HG02885 (cell line): ENCODE results near the gene PBX3.

Source experiments
- ATAC-seq: cut with Tn5 transposase; IDR thresholded peaks from one replicate; pipeline ENCODE4 v1.9.1; 2021; ENCODE audit warnings: mild to moderate bottlenecking; ENCODE audit not compliant: unreplicated experiment, poor library complexity

Gene PBX3

DNA sequence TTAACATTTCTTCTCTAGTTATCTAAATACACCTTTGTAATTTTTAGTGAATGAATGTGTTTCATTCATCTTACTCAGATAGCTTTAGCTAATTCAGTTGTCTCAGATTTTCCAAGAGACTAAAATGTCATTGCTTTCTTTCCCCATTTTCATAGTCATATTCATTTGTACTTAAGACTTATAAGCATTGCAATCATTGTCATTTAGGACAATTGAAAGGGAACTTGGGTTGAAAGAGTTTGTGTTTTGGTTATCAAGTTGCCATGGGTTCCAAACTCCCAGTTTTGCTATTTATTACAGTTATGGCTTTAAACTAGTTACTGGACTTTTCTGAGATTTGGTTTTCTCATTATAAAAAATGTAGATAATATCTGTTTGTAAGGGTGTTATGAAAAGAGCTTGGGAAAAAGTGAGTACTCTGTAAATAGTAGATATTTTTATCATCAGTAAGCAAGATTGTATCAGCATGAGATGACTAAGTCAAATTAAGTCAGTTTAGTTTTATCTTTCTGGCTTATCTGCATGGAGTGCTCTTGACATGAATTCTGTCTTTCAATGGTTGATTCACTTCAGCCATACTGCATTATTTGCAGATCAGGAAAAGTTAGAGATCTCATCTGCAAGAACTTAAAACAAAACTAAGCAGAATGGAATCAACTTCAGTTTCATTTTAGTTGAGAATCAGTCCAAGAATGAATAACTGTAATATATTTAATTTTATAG, 107.5 kb downstream of the PBX3 start:
- ATAC-seq = no peak

DNA sequence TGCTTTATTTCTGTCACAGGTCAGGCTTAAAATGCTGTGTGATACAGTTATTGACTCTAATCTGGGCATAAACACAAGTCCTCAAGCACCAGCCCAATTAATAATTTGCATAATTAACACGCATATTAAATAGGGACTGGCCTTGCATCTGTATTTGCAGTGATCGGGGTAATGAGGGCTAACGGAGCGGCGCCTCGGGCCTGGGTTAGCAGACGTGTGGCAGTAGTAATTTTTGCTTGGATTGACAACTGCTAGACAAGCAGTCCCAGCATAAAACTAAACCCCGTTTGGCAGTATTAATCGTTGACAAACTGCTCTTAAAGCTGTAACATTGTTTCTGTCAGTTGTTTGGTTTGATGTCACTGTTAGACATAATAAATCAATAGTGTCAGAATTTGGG, 109.2 kb downstream of the PBX3 start:
- ATAC-seq = no peak

DNA sequence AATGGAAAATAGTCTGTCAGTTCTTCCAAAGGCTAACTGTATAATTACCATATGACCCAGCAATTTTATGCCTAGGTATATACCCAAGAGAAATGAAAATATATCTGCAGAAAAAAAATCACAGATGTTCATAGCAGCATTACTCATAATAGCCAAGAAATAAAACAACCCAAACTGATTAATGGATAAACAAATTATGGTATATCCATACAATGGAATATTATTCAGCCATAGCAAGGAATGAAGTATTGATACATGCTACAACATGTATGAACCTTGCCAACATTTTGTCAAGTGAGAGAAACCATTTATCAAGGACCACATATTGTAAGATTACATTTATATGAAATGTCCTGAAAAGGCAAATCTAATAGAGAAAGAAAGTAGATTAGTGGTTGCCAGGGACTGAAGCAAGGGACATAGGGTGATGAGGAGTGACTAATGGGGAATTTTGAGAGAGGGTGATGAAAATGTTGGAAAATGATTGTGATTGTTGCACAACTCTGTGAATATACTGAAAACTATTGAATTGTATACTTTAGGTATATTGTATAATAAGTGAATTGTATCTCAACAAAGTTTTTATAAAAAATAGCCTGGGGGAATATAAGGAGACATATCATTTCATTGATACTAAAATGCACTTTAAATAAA, 114.4 kb downstream of the PBX3 start:
- ATAC-seq = no peak

DNA sequence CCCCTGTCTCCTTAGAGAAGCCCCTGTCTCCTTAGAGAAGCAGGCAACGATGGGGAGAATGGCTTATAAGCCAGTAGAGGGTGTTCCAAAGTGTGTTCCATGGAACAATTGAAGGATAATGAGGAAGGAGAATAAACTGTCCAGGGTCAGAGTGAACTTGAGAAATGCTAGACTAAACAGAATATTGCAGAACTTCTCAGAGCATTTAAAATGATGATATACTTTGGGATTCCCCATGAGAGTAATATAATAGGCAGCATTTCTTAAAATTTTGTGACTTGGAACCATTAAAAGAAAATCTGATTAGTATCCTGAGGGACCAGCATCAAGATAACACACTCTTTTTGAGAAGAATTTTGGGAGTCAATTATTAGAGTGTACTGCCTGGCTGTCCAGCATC, 116.8 kb downstream of the PBX3 start:
- no peak for ATAC-seq

DNA sequence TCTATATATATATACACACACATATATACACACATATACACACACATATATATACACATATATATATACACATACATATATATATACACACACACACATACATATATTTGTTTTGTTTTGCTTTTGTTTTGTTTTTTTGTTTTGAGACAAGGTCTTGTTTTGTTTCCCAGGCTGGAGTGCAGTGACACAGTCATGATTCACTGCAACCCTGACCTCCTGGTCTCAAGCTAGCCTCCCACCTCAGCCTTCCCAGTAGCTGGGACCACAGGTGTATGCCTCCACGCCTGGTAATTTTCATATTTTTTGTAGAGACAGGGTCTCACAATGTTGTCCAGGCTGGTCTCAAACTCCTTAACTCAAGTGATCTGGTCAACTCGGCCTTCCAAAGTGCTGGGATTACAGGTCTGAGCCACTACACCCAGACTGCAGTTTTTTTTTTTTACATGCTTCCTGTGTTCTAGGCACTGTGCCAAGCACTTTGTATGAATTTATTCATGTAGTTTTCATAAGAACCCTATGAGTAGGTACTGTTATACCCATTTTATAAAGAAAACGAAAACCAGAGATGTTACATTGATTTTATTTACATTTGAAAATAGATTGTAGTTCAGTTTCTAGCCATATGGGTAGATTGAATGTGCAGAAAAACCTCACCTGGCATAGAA, 120.7 kb downstream of the PBX3 start:
- ATAC-seq = no peak

DNA sequence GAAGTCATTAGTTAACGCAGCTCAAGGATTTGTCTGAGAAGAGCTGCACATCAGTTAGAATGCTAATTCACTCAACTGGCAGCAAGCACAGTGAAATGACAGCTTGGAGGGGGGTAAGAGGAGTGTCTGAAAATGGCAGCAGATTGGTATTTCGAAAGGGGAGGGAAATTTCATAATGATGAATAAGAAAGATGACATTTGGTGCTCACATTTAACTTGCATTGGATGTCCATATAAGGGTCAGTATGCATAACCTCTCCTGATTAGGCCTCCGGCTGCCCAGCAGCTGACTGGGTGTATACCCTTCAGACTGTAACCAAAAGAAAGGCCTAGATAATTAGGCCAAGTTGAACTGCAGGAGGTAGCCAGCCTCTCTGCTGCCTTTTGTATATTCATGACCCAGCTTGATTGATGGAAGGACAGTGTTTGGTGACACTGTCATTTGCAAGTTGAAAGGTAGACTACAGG, 131.0 kb downstream of the PBX3 start:
- no peak for ATAC-seq

DNA sequence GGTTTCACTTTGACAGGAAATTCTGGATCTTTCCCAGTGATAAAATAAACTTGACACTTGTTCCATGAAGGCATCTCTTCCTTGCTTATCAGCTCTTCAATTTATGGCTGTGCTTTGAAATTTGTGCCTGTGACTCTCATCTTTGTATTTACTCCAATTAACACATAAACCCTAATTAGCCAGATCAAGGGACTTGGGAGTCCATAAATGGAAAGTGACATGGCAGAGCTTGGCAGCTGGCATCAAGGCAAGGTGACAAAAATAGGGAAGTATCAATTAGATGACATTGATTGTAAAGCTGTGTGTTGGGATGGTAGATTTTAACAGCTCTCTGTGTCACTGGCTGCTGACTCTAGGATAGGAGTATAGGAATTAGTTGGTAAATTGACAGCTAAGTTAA, 133.9 kb downstream of the PBX3 start:
- ATAC-seq = no peak

DNA sequence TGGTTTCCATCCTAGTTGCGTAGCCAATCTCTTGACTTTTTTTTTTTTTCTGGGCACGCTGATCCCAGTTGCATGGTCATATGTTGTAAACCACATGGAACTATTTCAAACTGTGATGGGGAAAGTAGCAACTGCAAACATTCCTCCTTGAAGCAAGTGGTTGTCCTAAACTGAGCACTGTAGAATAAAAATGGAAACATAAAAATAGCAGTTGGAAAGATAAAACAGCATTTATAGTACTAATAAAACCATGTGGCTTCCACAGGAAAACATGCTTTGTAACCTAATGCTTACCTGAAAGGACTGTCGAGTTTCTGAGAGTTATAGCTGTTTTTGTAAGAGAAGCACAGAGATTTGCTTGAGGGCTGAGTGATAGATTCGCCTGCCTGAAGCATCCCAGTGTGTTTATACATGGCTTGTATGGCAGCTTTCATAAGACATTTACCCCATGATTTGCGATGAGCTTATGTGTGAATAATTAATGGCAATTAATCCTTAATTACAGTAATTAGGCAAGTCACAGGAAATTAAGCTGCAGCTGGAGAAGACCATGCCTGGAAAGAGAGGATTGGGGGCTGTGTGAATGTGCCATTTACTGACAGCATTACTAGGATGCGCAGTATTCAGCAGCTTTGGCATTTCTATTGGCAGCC, 136.5 kb downstream of the PBX3 start:
- ATAC-seq = no peak

DNA sequence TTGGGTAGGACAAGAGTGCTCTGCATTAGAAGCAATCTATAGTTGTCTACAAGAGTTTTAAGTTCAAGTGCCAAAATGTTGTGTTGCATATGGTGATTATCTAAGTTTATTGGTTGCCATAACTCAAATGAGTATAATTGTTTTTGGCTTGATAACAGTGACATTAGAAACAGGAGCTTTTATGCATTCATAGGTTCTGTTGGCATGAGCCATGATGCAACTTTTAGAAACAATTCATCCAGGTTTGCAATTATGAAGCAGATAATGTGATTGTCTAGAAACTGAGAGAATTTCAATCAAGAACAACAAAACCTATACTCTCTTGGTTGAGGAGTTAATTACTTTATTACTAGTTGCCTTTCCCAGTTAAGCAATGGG, 137.0 kb downstream of the PBX3 start:
- no peak for ATAC-seq

DNA sequence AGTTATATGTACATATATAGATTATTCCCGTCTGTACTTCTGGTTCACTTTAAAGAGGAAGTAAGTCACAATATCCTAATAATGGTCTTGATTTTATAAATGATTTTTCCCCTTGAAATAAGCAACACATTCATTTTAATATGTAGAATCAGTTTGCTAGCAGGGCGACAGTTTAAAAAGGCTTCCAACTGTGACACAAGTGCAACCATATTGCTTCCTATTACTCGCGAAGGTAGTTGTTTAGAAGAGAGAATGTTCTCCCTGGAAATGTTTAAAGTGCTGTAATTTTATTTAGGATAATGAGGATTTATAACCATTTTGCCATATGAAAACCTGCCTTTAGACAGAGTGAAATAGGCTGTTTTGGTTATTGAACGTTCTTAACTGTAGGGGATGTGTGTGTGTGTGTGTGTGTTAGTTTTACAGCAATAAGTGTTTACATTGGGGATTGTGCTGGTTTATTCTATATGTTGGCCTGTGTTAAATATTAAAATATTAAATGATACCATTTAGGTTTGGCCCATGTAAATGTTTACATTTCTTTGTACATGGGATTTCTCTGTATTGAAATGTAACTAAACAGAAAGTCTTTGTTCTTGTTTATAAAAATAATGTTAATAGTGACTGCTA, 138.3 kb downstream of the PBX3 start:
- no peak for ATAC-seq

DNA sequence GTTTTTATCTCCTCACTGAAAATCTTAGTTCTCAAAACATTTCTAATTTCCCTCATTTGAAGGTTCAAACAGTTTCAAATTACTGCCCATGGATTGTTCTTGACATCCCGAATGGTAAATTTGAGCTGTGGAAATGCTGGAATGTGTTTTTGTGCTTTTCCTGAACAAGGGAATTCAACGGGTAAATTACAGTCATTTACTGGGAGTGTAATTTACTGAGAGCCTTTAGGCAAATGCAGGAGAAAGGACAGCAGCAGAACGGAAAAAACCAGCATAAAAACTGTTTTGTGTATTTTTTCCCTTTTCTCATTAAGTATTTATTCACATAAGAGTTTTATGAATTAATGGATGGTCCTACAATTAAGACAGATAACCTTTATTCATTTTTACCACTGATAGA, 139.2 kb downstream of the PBX3 start:
- ATAC-seq = no peak

DNA sequence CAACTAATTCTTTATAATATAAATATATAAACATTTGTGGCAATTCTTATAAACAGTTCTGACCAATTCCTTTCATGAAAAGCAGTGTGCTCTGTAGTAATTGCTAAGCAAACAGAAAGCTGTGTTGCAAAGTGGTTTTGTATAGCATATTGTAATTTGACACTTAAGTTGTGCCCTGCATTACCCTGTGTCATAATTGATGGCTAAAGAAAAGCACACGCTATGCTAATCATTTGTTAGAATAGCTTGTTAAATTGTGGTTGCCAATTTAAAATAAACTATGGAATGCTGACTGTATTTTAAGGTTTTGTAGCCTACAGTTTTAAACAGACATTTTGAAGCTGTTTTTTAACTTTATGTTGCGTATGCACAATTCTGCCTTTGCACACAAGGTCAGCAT, 140.0 kb downstream of the PBX3 start:
- ATAC-seq = no peak

DNA sequence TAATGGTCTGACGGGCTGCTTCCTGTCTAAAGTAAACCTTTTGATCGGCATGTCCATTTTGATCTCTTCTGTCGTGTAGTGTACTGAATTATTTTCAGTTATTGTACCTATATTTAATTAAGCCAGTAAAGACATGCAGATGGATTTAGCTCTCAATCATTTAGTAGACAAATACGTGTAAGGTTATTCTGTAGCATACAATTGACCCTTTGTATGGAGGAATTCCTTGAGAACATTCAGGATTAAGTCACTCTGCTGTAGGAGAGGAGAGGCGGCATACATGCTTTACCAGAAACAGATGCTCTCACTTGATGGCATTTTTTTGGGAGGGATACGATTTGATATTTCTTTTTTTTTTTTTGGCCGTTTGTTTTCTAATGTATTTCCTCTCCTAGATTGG, 141.0 kb downstream of the PBX3 start:
- ATAC-seq = no peak

DNA sequence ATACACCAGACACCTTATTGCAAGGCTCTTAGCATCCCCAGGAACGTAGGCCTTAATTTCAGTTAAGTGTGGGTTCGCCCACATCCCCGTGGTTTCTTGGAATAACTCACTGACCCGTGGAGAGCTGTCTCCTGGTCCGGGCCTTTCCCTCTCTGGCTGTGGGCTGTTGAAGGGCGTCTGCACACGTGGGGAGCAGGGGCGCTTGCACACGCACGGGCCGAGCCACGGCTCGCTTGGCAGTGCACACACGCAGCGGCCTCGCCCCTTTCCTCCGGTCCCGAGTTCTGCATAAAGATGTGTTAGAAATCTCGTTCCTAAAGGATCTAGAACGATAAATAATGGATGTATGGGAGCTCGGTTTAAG, 141.9 kb downstream of the PBX3 start:
- no peak for ATAC-seq

DNA sequence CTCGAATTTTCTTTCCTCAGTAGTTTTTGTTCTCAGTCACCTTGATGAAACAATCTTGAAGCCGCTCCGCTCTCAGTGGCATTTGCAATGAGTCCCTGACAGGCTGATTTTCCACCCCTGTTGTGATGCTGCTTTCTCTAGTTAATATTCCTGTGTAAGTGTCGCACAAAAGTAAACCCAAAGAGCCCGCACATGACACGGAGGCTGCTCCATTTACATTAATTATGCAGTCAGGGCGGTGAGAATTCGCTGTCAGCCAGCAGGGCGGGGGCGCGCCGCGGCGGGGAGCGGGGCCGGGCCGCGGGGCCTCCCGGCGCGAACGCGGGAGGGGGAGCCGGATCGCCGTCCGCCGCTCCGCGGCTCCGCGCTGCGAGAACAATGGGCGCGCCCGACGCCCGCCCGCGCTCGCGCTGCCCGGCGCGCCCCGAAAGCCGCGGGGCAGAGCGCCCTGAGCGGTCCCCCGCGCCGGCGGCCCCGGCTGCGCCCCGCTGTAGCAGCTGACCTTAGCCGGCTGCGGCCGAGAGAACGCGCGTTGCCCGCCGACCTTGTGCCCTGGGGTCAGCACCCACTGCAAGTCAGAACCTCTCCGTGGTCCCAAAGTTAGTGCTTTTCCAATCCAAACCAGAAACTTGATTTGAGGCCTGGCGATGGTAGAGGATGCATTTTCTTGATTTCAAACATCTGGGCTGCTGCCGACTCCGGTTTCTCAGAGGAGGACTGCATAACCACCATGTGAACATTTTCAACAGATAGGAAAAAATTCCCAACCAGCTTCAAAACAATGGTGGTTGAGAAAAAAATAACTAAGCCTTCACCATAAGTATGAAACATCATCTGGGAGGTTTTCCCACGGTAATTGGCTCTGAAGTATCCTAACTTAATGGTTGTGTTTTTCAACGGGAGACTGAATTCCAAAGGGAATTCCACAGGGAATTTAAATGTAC, 142.6 kb downstream of the PBX3 start:
- no peak for ATAC-seq

DNA sequence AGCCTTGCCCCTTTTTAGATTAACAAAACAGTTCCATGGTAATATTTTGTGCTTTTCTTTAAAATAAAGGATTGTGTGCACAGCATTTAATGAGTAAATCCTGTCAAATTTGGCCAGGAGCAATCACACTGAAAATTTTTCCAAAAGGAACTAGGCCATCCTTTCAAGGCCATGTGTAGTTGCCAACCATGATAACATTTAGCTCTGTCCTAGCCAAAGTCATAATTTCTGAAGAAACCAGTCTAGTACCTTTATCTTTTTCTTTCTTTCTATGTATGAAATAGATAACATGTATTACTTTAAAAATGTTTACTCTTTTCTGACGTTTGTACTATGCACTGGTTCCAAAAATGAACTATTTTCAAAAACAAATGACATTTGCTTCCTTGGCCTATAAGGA, 143.7 kb downstream of the PBX3 start:
- ATAC-seq = no peak

DNA sequence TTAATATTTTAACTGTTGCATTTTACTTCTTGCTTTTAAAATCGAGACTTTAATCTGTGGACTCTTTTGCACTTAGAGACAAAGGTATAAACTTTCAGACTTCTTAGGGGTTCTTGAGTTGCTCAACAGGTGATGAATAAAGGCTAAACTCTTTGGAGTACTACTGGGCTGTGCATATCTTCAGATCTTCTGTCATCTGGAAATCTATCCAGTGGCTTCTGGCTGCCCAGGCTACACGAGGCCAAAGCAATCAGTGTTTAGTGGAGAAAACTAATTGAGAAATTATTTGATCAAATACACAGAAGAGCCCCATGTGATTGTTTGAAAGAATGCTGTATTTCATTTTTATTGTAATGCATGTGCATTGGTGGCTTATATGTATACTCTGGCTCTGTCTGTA, 146.1 kb downstream of the PBX3 start:
- ATAC-seq = no peak

DNA sequence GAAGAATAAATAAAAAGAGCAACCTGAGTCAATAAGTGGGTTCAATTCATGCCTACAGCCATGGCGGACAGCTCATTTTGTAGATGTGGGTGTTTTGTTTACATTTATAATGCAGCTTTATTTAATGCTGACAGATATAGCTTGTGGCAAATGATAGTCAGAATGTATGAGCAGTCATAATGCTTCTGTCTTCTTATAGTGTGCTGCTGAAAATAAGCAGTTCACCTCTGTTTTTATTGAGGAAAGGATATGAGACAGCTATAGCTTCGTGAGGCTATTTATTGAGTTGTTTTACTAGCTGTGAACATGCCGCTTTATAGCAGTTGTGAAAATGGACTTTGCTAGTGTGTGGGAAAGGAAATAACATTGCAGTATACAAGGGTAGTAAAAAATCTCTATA, 147.4 kb downstream of the PBX3 start:
- no peak for ATAC-seq

DNA sequence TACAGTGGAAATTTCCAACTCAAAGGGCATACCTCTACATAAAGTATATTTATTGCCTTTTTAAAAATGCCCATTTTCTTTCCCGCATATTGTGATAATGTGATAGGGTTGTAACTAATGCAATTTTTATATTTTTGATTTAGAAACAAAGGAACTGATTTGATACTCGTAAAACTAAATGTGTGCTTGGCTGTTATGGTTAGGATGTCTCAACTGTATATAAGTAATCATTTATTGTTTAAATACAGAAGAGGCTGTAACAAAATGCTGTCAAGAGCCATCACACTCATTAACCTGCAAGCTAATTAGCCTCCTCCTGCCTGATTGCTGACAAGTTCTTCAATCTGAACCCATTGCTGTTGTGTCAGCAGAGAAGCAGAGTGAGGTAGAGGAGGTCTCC, 149.2 kb downstream of the PBX3 start:
- ATAC-seq = no peak

DNA sequence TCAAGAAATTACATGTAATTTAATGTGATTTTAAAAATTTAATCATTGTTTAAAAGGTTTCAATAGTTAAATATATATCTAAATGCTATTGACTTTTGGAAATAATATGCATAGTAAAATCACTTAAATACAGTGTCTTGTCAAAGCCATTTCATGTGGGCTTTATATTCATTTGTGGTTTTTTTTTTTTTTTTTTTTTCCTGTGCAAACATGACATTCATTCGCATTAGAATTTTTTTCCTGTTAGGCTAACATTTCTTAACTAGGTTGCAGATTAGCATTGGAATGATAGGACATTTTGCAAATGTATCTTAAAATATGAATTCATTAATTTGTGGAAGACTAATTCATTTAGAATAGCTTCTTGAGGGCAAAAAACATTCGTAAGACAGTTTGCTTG, 149.8 kb downstream of the PBX3 start:
- no peak for ATAC-seq
